NB4 (cell line): ENCODE results near the gene ASTN1.
A peak's percentile ranks its signal among the peaks of the same experiment; 100 is the strongest.

Experiments
- CTCF ChIP-seq: IDR thresholded peaks from one replicate; pipeline ENCODE4 v1.5.1; 2012; ENCODE audit warnings: low read depth, low read length
- MYC ChIP-seq: IDR thresholded peaks from 2 replicates; pipeline ENCODE4 v1.6.1; 2011; ENCODE audit warnings: low read depth, low read length

DNA sequence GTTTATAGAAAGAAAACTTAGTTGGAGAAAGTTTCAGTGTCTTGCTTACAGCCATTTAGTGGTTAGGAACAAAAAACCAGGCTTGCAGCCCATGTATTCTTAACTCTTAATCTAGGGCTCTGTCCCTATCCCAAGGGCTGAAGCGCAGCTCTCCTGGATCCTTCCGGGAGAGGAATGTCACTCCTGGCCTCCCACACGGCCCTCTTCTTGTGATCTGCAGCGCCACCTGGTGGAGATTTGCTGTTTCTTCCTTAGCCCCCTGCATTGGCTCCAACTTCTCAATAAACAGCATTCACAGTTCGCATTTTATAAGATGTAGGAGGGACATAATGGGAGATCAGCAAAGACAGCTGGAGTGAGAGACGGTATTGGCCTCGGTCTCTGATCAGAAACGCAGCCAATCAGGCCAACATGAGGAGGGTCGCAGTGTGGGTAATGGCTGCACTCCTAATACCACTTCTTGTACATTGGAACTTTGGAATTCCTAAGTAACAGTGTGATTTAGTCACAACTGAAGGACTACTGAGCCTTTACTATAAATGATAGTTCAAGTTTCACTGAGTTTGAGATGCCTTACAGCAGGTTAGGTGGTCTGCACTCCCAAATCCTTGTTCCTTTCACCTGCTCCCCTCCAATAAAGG is 283.4 kb downstream of the ASTN1 start:
- no peak for TF ChIP-seq MYC
- TF ChIP-seq CTCF, result peak; percentile 74
